PC-3 (cell line): ENCODE data around the gene CFAP54. TPM values are rescaled to one million over a fixed set of nuclear protein-coding genes. Genes with fewer than 3 reads are reported as not detected.

Experiments used
- ATAC-seq: fragments of 200-7000 bp; cut with Tn5 transposase; 2 replicates; pipeline ENCODE4 v1.9.1; 2020; ENCODE audit warnings: mild to moderate bottlenecking, moderate library complexity
- BruUV-seq: library from RNA; stranded (reverse); fragments of 400-500 nt; replicated peaks from 2 replicates; lab custom pipeline; 2021; lab: Mats Ljungman, UMichigan
- CTCF ChIA-PET: fragments of 300-600 bp; sonication (Branson Sonifier 250); formaldehyde crosslinking; loops from one replicate; lab custom pipeline; 2022; ENCODE audit warnings: antibody characterized with exemption; lab: Charles Lee
- POLR2A ChIA-PET: fragments of 300-600 bp; sonication (Branson Sonifier 250); formaldehyde crosslinking; loops from one replicate; lab custom pipeline; 2022; ENCODE audit warnings: antibody characterized with exemption; ENCODE audit not compliant: unreplicated experiment; lab: Charles Lee
- DNase-seq: peaks from one replicate; pipeline ENCODE4 v3.0.0-alpha.2; 2015
- H2AFZ ChIP-seq: fragments of 300-600 bp; sonication (generic); 2 replicates; pipeline ENCODE4 v1.6.0; 2016; ENCODE audit warnings: antibody characterized with exemption, low read length
- H3F3A ChIP-seq: fragments of 300-600 bp; sonication (generic); one replicate; pipeline ENCODE4 v1.6.0; 2017; ENCODE audit warnings: antibody characterized with exemption, low read length, control low read depth, mild to moderate bottlenecking; ENCODE audit not compliant: unreplicated experiment
- H3K27ac ChIP-seq: fragments of 300-600 bp; sonication (generic); 2 replicates; pipeline ENCODE4 v1.5.1; 2016; ENCODE audit warnings: mild to moderate bottlenecking, low read length
- H3K27me3 ChIP-seq: fragments of 300-600 bp; sonication (generic); 2 replicates; pipeline ENCODE4 v1.6.1; 2016; ENCODE audit warnings: low read length, mixed read lengths
- H3K36me3 ChIP-seq: fragments of 300-600 bp; sonication (generic); 2 replicates; pipeline ENCODE4 v1.6.1; 2016; ENCODE audit warnings: low read depth, mixed run types, low read length, mixed read lengths
- H3K4me1 ChIP-seq: fragments of 300-600 bp; sonication (generic); 2 replicates; pipeline ENCODE4 v1.5.1; 2016; ENCODE audit warnings: low read length; ENCODE audit not compliant: insufficient read depth
- H3K4me2 ChIP-seq: fragments of 300-600 bp; sonication (generic); 2 replicates; pipeline ENCODE4 v1.6.0; 2016; ENCODE audit warnings: low read length
- H3K4me3 ChIP-seq: fragments of 300-600 bp; sonication (generic); 2 replicates; pipeline ENCODE4 v1.5.1; 2016; ENCODE audit warnings: mild to moderate bottlenecking, low read length, mixed read lengths
- H3K79me2 ChIP-seq: fragments of 300-600 bp; sonication (generic); 2 replicates; pipeline ENCODE4 v1.6.1; 2017; ENCODE audit warnings: low read length, mixed read lengths
- H3K9ac ChIP-seq: fragments of 300-600 bp; sonication (generic); 2 replicates; pipeline ENCODE4 v1.6.0; 2016; ENCODE audit warnings: mild to moderate bottlenecking, low read length
- H3K9me2 ChIP-seq: fragments of 300-600 bp; sonication (generic); replicated peaks from 2 replicates; pipeline ENCODE4 v1.6.1; 2016; ENCODE audit warnings: mixed run types, low read length, mixed read lengths
- H3K9me3 ChIP-seq: fragments of 300-600 bp; sonication (generic); 2 replicates; pipeline ENCODE4 v1.6.1; 2016; ENCODE audit warnings: low read length, mixed read lengths
- H4K20me1 ChIP-seq: fragments of 300-600 bp; sonication (generic); 2 replicates; pipeline ENCODE4 v1.6.1; 2016; ENCODE audit warnings: low read length, mixed read lengths
- CTCF ChIP-seq: fragments of 300-600 bp; sonication (generic); conservative IDR thresholded peaks from 2 replicates; pipeline ENCODE4 v1.5.1; 2017; ENCODE audit warnings: antibody characterized with exemption, low read depth, mild to moderate bottlenecking, low read length
- EZH2 ChIP-seq: fragments of 300-600 bp; sonication (generic); IDR thresholded peaks from one replicate; pipeline ENCODE4 v1.6.1; 2017; ENCODE audit warnings: antibody characterized with exemption, mild to moderate bottlenecking, low read length; ENCODE audit not compliant: unreplicated experiment
- EZH2phosphoT487 ChIP-seq: fragments of 300-600 bp; sonication (generic); IDR thresholded peaks from 2 replicates; pipeline ENCODE4 v1.6.1; 2018; ENCODE audit warnings: mild to moderate bottlenecking, antibody characterized with exemption, low read length, borderline replicate concordance
- intact Hi-C: fragments of 100-400 bp; cut with micrococcal nuclease; formaldehyde crosslinking; loops from 2 replicates; pipeline ENCODE4 v1.9.0; 2023
- total RNA-seq: library from RNA; depleted of rRNA; stranded (reverse); fragments of >200 nt; gene quantifications from 2 replicates; pipeline ENCODE4 v1.2.3, GENCODE V29; 2014

CFAP54 gene
- total RNA-seq, 1 experiment from 2014 or later = 0.77 TPM

- ATAC-seq (no peak), DNase-seq (no peak)
- no peaks in the 10 kb centered on the region for H3K9me2 ChIP-seq
- no peak overlapping the region for H3K27ac ChIP-seq
- H3K4me3 ChIP-seq = no peak overlapping the region
- BruUV-seq = no TSS peak
- H4K20me1 ChIP-seq = no peaks in the 10 kb centered on the region
- TF ChIP-seq EZH2 (no peak), EZH2phosphoT487 (no peak), CTCF (no peak)
- POLR2A ChIA-PET = no interaction called here
- CTCF ChIA-PET = no interaction called here
- H3K79me2 ChIP-seq = no peaks in the 10 kb centered on the region
- H3K9me3 ChIP-seq = no peaks in the 10 kb centered on the region
- peaks cover 5% of the 10 kb centered on the region for H3F3A ChIP-seq
- peaks cover 19% of the 10 kb centered on the region for H3K4me1 ChIP-seq
- no peak overlapping the region for H3K4me2 ChIP-seq
- no peaks in the 10 kb centered on the region for H3K27me3 ChIP-seq
- H3K36me3 ChIP-seq = no peaks in the 10 kb centered on the region
- intact Hi-C loops = no loop called here
- no peak overlapping the region for H3K9ac ChIP-seq
- no peak overlapping the region for H2AFZ ChIP-seq
Measured at GRCh38 chr12:96769400-96769799, 280.0 kb downstream of the CFAP54 start.

GRCh38 chr12:96770219-96771102, 281.1 kb downstream of the CFAP54 start:
- Histone ChIP-seq H3K27me3 (no peaks in the 10 kb centered on the region), H3K9ac (no peak overlapping the region), H3K36me3 (no peaks in the 10 kb centered on the region), H3K4me2 (0 out of 2 replicates have a peak overlapping the region, but pooled peaks have one; percentile 7), H3K9me2 (no peaks in the 10 kb centered on the region), H3K9me3 (no peaks in the 10 kb centered on the region), H3K4me1 (peaks cover 23% of the 10 kb centered on the region), H2AFZ (no peak overlapping the region; the same call in 1 of the 2 replicates), H3K27ac (peak overlapping the region; percentile 4), H3K4me3 (no peak overlapping the region), H4K20me1 (no peaks in the 10 kb centered on the region), H3F3A (peaks cover 5% of the 10 kb centered on the region), H3K79me2 (no peaks in the 10 kb centered on the region)
- DNase-seq (peak; percentile 64), ATAC-seq (peak; percentile 58)
- POLR2A ChIA-PET = no interaction called here
- no peak for TF ChIP-seq EZH2
- no peak for TF ChIP-seq EZH2phosphoT487
- no peak for TF ChIP-seq CTCF
- CTCF ChIA-PET = no interaction called here
- BruUV-seq = TSS peak; percentile 26
- intact Hi-C loops = loop anchor here (5.0 kb wide), 1 partner anchor 137 kb away; the partner anchor contains the start of gene NEDD1

GRCh38 chr12:96773031-96773430, 283.7 kb downstream of the CFAP54 start:
- no TSS peak for BruUV-seq
- H3F3A ChIP-seq = peaks cover 5% of the 10 kb centered on the region
- H3K9me2 ChIP-seq = no peaks in the 10 kb centered on the region
- no peaks in the 10 kb centered on the region for H3K36me3 ChIP-seq
- H3K4me1 ChIP-seq = peaks cover 31% of the 10 kb centered on the region
- no peak for TF ChIP-seq EZH2phosphoT487
- TF ChIP-seq CTCF = no peak
- no peak for TF ChIP-seq EZH2
- no peaks in the 10 kb centered on the region for H3K27me3 ChIP-seq
- H2AFZ ChIP-seq = no peak overlapping the region
- H3K9ac ChIP-seq = no peak overlapping the region
- DNase-seq (peak; percentile 34), ATAC-seq (no peak)
- no peak overlapping the region for H3K27ac ChIP-seq
- ChIA-PET POLR2A (no interaction called here), CTCF (interaction anchor here (1.1 kb wide), 1 partner anchor 37 kb away, joined by 5 read pairs; no protein-coding TSS in a partner anchor)
- H3K79me2 ChIP-seq = no peaks in the 10 kb centered on the region
- H3K4me3 ChIP-seq = no peak overlapping the region
- H3K9me3 ChIP-seq = no peaks in the 10 kb centered on the region
- intact Hi-C loops = loop anchor here (5.0 kb wide), 1 partner anchor 134 kb away; the partner anchor contains the start of gene NEDD1
- no peaks in the 10 kb centered on the region for H4K20me1 ChIP-seq
- H3K4me2 ChIP-seq = no peak overlapping the region
